Psoas muscle (tissue), 8 donors: ENCODE results near the gene DHRS7B. TPM values are rescaled to one million over a fixed set of nuclear protein-coding genes. Genes with fewer than 3 reads are reported as not detected.

Source experiments
- ATAC-seq, 4 donors: fragments of 200-7000 bp; cut with Tn5 transposase; one replicate each; pipeline ENCODE4 v1.9.1; 2020; ENCODE audit warnings: moderate library complexity in 3 of 4, mild to moderate bottlenecking in 2 of 4
- DNase-seq, 2 donors: peaks; one replicate each; pipeline ENCODE4 v3.0.0-alpha.2; 2020
- H3K27ac ChIP-seq: fragments of 200-600 bp; one replicate; pipeline ENCODE4 v1.8.0; 2022
- H3K27me3 ChIP-seq, 3 donors: fragments of 200-600 bp in 1 of 3; one replicate each; pipeline versions ENCODE4 v1.6.1 to v1.8.0; 2013 to 2022; ENCODE audit warnings: low read length in 2 of 3, mild to moderate bottlenecking in 2 of 3, moderate library complexity in 1 of 3; ENCODE audit not compliant: insufficient read depth in 3 of 3
- H3K36me3 ChIP-seq, 2 donors: fragments of 200-600 bp in 1 of 2; one replicate each; pipeline versions ENCODE4 v1.6.1 to v1.8.0; 2013 to 2022; ENCODE audit warnings: low read depth in 1 of 2, mild to moderate bottlenecking in 1 of 2, moderate library complexity in 1 of 2; ENCODE audit not compliant: insufficient read depth in 1 of 2
- H3K4me1 ChIP-seq: fragments of 200-600 bp; one replicate; pipeline ENCODE4 v1.8.0; 2022
- H3K4me3 ChIP-seq: fragments of 200-600 bp; one replicate; pipeline ENCODE4 v1.8.0; 2022; ENCODE audit warnings: mild to moderate bottlenecking
- H3K9me3 ChIP-seq: fragments of 200-600 bp; one replicate; pipeline ENCODE4 v1.8.0; 2022
- WGBS, 3 donors: extraction: QIAGEN DNeasy Blood & Tissue Kit; methylation state at CpG; one replicate each; pipeline versions ENCODE4 v1.1.6 to v1.1.7; 2013; 5-methylcytosine and 5-hydroxymethylcytosine counted together
- intact Hi-C, 2 donors: fragments of 100-400 bp; cut with DNase I; formaldehyde crosslinking; loops; one replicate each; pipeline versions ENCODE4 v1.11.0 to v1.14.2; 2022
- polyA plus RNA-seq, 3 donors: library from polyadenylated mRNA; stranded (reverse); fragments of 200-250 nt; gene quantifications; one replicate each; pipeline ENCODE4 v1.2.3, GENCODE V29; 2013
- total RNA-seq, 4 donors: library from RNA; stranded (reverse); fragmentation: NEBNext Ultra II Directional in 2 of 4; extraction: Animal tissue kit (Norgen Biotek cat#: 25700) in 2 of 4; gene quantifications; one replicate each; pipeline versions ENCODE4 v1.2.1 to v1.2.4, GENCODE V29; 2021 to 2023
- TF ChIP-seq, protein P1 (sequence below): fragments of 200-600 bp; IDR thresholded peaks from one replicate; pipeline ENCODE4 v1.8.0; 2022; ENCODE audit warnings: antibody characterized with exemption
- donor health status: healthy with polysubstance abuse.
- donor health status: DM: no; HTN: no; CAD: no; lungs with moderate emphysema.
- donor health status: Bipolar disorder and iron deficiency.
- donor health status: healthy.
- donor health status: DM: yes; HTN: yes; CAD: no.
- donor health status: DM: no; HTN: no; CAD: no.
- donor health status: DM: no; HTN: no; CAD: no.
- donor health status: DM: yes; HTN: yes; CAD: no.

DHRS7B gene
- total and polyA plus RNA-seq, 7 donors, result 15.7 to 50.1 (median 31.9) TPM

DNA sequence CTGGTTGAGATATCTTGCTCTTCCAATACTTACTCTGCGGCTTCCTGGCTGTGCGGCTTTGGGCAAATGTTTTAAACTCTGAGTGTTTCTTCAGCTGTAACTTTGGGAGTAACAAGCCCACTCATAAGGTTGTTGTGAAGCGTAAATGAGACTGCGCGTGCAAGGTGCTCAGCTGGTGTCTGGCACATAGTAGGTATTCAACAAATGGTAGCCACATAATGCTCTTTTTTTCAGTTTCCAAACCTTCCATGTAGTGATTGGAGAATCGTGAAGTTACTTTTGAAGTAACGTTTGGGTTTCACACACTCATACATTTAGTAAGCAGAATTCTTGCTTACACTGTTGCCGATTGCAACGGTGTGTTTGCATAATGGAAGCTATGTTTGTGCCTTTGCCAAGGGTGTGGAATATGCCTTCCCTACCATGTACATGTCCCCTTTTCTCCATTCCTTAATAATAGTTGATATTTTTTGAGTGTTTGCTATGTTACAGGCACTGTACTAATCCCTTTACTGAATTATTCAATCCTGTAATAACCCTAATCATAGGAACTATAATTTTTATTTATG is 829 bp downstream of the DHRS7B start:
- WGBS, 3 donors, result 12 to 23% (median 13%) methylated on average over 9 of the region's 9 CpGs
- no peak for ATAC-seq
- DNase-seq, result no peak
- Histone ChIP-seq H3K4me3 (peak overlapping the region; percentile 93), H3K4me1 (peaks cover 43% of the 10 kb centered on the region), H3K27ac (peak overlapping the region; percentile 98), H3K27me3 (no peaks in the 10 kb centered on the region), H3K36me3 (no peaks in the 10 kb centered on the region), H3K9me3 (no peaks in the 10 kb centered on the region)
- TF ChIP-seq, protein P1, sequence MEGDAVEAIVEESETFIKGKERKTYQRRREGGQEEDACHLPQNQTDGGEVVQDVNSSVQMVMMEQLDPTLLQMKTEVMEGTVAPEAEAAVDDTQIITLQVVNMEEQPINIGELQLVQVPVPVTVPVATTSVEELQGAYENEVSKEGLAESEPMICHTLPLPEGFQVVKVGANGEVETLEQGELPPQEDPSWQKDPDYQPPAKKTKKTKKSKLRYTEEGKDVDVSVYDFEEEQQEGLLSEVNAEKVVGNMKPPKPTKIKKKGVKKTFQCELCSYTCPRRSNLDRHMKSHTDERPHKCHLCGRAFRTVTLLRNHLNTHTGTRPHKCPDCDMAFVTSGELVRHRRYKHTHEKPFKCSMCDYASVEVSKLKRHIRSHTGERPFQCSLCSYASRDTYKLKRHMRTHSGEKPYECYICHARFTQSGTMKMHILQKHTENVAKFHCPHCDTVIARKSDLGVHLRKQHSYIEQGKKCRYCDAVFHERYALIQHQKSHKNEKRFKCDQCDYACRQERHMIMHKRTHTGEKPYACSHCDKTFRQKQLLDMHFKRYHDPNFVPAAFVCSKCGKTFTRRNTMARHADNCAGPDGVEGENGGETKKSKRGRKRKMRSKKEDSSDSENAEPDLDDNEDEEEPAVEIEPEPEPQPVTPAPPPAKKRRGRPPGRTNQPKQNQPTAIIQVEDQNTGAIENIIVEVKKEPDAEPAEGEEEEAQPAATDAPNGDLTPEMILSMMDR, result no peak
- intact Hi-C loops, result loop anchor here (5.0 to 10.0 kb wide), 4 partner anchors 35 to 327 kb away; partner anchors contain the start of gene TMEM11 (in 2 of the 2)

DNA sequence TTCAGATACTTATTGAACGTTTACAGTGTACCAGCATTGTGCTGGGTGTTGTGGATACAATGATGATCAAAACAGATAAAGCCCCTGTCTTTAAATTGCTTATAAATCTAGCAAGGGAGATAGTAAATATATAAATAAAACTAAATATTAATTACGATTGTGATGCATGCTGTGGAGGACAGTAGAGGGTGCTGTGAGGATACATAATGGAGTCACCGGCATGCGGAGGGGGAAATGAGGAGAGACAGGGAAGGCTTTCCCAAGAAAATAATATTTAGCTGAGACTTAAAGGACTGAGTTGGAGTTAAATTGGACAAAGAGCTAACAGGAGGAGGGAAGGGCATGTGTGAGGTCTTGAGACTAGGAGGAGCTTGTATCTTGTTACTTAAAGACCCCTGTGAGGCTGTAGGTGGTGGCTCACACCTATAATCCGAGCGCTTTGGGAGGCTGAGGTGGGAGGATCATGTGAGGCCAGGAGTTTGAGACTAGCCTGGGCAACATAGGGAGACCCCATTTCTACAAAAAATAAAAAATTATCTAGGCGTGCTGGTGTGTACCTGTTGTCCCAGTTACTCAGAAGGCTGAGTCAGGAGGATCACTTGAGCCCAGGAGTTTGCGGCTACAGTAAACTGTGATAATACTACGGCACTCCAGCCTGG is 2.4 kb downstream of the DHRS7B start:
- 53 to 62% (median 57%) methylated on average over 9 of the region's 9 CpGs for WGBS, 3 donors
- ATAC-seq (peak; percentile 44 to 59 (median 54)), DNase-seq (peak in 1 of 2 donors; percentile 38)
- no peaks in the 10 kb centered on the region for H3K36me3 ChIP-seq
- peaks cover 52% of the 10 kb centered on the region for H3K4me1 ChIP-seq
- H3K27ac ChIP-seq, result peak overlapping the region; percentile 98
- TF ChIP-seq, protein P1, result peak; percentile 68
- intact Hi-C loops, result loop anchor here (5.0 to 10.0 kb wide), 4 partner anchors 33 to 326 kb away; partner anchors contain the start of gene TMEM11 (in 2 of the 2)
- H3K9me3 ChIP-seq, result no peaks in the 10 kb centered on the region
- H3K4me3 ChIP-seq, result no peak overlapping the region
- H3K27me3 ChIP-seq, result no peaks in the 10 kb centered on the region

DNA sequence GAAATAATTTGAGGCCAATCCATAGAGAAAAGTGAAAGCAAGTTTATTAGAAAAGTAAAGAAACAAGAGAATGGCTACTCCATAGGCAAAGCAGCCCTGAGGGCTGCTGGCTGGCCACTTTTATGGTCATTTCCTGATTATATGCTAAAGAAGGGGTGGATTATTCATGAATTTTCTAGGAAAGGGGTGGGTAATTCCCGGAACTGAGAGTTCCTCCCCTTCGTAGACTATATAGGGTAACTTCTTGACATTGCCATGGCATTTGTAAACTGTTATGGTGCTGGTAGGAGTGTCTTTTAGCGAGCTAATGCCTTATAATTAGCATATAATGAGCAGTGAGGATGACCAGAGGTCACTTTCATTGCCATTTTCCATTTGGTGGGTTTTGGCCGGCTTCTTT is 4.4 kb downstream of the DHRS7B start:
- peaks cover 49% of the 10 kb centered on the region for H3K4me1 ChIP-seq
- H3K9me3 ChIP-seq, result no peaks in the 10 kb centered on the region
- H3K27ac ChIP-seq, result peak overlapping the region; percentile 98
- no peaks in the 10 kb centered on the region for H3K36me3 ChIP-seq
- ATAC-seq, result peak in 1 of 4 donors; percentile 7
- TF ChIP-seq, protein P1, result no peak
- H3K4me3 ChIP-seq, result no peak overlapping the region
- no peak for DNase-seq
- 31 to 33% (median 31%) methylated on average over 4 of the region's 4 CpGs for WGBS, 3 donors
- no peaks in the 10 kb centered on the region for H3K27me3 ChIP-seq
- intact Hi-C loops, result no loop called here

DNA sequence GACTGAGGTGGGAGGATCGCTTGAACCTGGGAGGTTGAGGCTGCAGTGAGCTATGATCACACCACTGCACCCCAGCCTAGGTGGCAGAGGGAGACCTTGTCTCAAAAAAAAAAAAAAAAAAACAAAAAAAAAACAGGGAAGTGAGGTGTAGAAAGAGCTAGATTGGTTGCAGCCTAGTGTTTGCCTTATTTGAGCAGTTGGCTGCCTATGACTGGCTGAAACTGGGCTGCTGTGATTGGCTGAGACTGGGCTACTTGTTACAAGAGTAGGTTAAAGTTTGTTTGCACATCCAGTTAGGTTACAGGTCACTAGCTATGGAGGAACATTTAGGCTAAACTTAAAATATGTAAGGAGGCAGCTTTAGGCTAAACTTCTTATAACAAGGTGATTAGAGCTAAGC is 5.7 kb downstream of the DHRS7B start:
- no peaks in the 10 kb centered on the region for H3K36me3 ChIP-seq
- DNase-seq, result no peak
- H3K4me1 ChIP-seq, result peaks cover 47% of the 10 kb centered on the region
- TF ChIP-seq, protein P1, result no peak
- ATAC-seq, result peak in 2 of 4 donors; percentile 39 to 48
- no peaks in the 10 kb centered on the region for H3K27me3 ChIP-seq
- 96 to 100% (median 97%) methylated on average over 1 of the region's 1 CpG for WGBS, 3 donors
- no peak overlapping the region for H3K4me3 ChIP-seq
- intact Hi-C loops, result no loop called here
- peak overlapping the region; percentile 1 for H3K27ac ChIP-seq
- no peaks in the 10 kb centered on the region for H3K9me3 ChIP-seq
